Measurements from ENCODE around the gene TMEM86B.

DNA sequence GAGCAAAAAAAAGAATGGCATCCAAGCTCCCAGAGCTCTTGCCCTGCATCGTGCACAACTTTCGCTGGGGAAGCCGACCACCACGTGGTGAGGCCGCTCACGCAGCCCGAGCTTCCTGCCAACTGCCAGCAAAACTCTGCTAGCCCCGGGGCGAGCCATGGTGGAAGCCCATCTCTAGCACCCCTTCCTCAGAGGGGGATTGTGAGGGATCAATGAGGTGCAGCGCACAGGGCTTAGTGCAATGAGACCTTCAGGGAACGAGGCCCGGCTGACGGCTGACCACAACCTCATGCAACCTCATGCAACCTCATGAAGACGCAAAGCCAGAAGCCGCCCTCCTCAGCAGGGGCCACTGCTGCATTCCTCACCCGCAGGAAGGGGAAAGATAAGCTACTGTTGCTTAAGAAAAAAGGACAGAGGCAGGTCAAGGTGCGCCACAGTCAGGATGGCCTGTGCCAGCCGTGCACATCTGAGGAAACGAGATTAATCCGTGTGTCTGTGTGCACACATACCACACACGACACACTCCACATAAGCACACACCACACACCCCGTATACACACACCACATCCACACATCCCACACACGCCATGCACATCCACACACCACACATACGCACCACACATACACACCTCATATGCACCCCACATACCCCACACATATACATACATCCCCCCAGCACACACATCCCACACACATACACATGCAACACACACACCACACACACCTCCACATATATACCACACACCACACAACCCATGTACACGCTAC is 41.8 kb upstream of the TMEM86B start:
- TF ChIP-seq, protein P1, sequence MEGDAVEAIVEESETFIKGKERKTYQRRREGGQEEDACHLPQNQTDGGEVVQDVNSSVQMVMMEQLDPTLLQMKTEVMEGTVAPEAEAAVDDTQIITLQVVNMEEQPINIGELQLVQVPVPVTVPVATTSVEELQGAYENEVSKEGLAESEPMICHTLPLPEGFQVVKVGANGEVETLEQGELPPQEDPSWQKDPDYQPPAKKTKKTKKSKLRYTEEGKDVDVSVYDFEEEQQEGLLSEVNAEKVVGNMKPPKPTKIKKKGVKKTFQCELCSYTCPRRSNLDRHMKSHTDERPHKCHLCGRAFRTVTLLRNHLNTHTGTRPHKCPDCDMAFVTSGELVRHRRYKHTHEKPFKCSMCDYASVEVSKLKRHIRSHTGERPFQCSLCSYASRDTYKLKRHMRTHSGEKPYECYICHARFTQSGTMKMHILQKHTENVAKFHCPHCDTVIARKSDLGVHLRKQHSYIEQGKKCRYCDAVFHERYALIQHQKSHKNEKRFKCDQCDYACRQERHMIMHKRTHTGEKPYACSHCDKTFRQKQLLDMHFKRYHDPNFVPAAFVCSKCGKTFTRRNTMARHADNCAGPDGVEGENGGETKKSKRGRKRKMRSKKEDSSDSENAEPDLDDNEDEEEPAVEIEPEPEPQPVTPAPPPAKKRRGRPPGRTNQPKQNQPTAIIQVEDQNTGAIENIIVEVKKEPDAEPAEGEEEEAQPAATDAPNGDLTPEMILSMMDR (IDR thresholded peaks at IDR 0.05): no peak
- no peak for TF ChIP-seq POLR2A (IDR thresholded peaks at IDR 0.05)

All from right lobe of liver (tissue), 4 donors.